Ishikawa (cell line): ENCODE results near the gene PRRC2B.

Experiments
- CEBPB ChIP-seq: IDR thresholded peaks from 2 replicates; pipeline ENCODE4 v1.6.1; 2012
- CREB1 ChIP-seq: IDR thresholded peaks from 2 replicates; pipeline ENCODE4 v1.6.1; 2012; ENCODE audit warnings: low read depth
- EGR1 ChIP-seq: IDR thresholded peaks from 2 replicates; pipeline ENCODE4 v1.6.1; 2012
- EP300 ChIP-seq: IDR thresholded peaks from 2 replicates; pipeline ENCODE4 v1.6.1; 2012; ENCODE audit warnings: borderline replicate concordance
- FOXM1 ChIP-seq: IDR thresholded peaks from 2 replicates; pipeline ENCODE4 v1.6.1; 2012; ENCODE audit warnings: low read depth, borderline replicate concordance
- NFIC ChIP-seq: IDR thresholded peaks from 2 replicates; pipeline ENCODE4 v1.6.1; 2012
- RAD21 ChIP-seq: IDR thresholded peaks from 2 replicates; pipeline ENCODE4 v1.6.1; 2012; ENCODE audit warnings: low read depth
- TAF1 ChIP-seq: IDR thresholded peaks from 2 replicates; pipeline ENCODE4 v1.6.1; 2012; ENCODE audit warnings: low read depth, mild to moderate bottlenecking
- TCF12 ChIP-seq: IDR thresholded peaks from 2 replicates; pipeline ENCODE4 v1.6.1; 2012; ENCODE audit warnings: low read depth
- TEAD4 ChIP-seq: IDR thresholded peaks from 2 replicates; pipeline ENCODE4 v1.6.1; 2012
- YY1 ChIP-seq: IDR thresholded peaks from 2 replicates; pipeline ENCODE4 v1.6.1; 2012; ENCODE audit warnings: low read depth
- ZBTB7A ChIP-seq: IDR thresholded peaks from 2 replicates; pipeline ENCODE4 v1.6.1; 2012; ENCODE audit warnings: low read depth
- TF ChIP-seq, protein P1 (sequence below): IDR thresholded peaks from 2 replicates; pipeline ENCODE4 v1.6.1; 2012
- TF ChIP-seq, protein P2 (sequence below): IDR thresholded peaks from 2 replicates; pipeline ENCODE4 v1.6.1; 2012
- TF ChIP-seq, protein P3 (sequence below): IDR thresholded peaks from 2 replicates; pipeline ENCODE4 v1.6.1; 2012; ENCODE audit warnings: low read depth, mild to moderate bottlenecking

Gene PRRC2B

GRCh38 chr9:131518553-131518952 lies 124.7 kb downstream of the PRRC2B start:
- TF ChIP-seq ZBTB7A, result no peak
- no peak for TF ChIP-seq FOXM1
- TF ChIP-seq RAD21, result no peak
- no peak for TF ChIP-seq EP300
- TF ChIP-seq NFIC, result no peak
- TF ChIP-seq, protein P1, sequence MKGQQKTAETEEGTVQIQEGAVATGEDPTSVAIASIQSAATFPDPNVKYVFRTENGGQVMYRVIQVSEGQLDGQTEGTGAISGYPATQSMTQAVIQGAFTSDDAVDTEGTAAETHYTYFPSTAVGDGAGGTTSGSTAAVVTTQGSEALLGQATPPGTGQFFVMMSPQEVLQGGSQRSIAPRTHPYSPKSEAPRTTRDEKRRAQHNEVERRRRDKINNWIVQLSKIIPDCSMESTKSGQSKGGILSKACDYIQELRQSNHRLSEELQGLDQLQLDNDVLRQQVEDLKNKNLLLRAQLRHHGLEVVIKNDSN, result no peak
- no peak for TF ChIP-seq CEBPB
- TF ChIP-seq, protein P2, sequence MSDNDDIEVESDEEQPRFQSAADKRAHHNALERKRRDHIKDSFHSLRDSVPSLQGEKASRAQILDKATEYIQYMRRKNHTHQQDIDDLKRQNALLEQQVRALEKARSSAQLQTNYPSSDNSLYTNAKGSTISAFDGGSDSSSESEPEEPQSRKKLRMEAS, result no peak
- no peak for TF ChIP-seq CREB1
- no peak for TF ChIP-seq TAF1
- TF ChIP-seq EGR1, result no peak
- no peak for TF ChIP-seq TCF12

GRCh38 chr9:131520503-131520902 lies 126.6 kb downstream of the PRRC2B start:
- TF ChIP-seq RAD21 (no peak), FOXM1 (no peak), CEBPB (no peak), EP300 (no peak)
- TF ChIP-seq, protein P2, result no peak

- TF ChIP-seq, protein P1, result no peak
- TF ChIP-seq CEBPB, result no peak
- TF ChIP-seq NFIC, result no peak
Measured at GRCh38 chr9:131521203-131521602, 127.3 kb downstream of the PRRC2B start.

DNA sequence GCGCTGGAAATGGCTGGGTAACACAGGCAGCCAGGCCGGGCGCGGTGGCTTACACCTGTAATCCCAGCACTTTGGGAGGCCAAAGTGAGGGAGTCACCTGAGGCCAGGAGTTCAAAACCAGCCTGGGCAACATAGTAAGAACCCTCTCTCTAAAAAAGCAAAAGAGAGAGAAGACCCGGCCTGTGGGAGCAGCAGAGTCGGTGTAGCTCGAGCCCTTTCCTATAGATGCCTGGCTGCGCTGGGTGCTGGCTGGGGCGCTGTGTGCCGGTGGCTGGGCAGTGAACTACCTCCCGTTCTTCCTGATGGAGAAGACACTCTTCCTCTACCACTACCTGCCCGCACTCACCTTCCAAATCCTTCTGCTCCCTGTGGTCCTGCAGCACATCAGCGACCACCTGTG lies 127.9 kb downstream of the PRRC2B start:
- TF ChIP-seq CEBPB (no peak), TAF1 (no peak), EP300 (no peak), YY1 (no peak), CREB1 (no peak), FOXM1 (no peak), NFIC (no peak), TCF12 (no peak), EGR1 (no peak), RAD21 (no peak)
- TF ChIP-seq, protein P3, sequence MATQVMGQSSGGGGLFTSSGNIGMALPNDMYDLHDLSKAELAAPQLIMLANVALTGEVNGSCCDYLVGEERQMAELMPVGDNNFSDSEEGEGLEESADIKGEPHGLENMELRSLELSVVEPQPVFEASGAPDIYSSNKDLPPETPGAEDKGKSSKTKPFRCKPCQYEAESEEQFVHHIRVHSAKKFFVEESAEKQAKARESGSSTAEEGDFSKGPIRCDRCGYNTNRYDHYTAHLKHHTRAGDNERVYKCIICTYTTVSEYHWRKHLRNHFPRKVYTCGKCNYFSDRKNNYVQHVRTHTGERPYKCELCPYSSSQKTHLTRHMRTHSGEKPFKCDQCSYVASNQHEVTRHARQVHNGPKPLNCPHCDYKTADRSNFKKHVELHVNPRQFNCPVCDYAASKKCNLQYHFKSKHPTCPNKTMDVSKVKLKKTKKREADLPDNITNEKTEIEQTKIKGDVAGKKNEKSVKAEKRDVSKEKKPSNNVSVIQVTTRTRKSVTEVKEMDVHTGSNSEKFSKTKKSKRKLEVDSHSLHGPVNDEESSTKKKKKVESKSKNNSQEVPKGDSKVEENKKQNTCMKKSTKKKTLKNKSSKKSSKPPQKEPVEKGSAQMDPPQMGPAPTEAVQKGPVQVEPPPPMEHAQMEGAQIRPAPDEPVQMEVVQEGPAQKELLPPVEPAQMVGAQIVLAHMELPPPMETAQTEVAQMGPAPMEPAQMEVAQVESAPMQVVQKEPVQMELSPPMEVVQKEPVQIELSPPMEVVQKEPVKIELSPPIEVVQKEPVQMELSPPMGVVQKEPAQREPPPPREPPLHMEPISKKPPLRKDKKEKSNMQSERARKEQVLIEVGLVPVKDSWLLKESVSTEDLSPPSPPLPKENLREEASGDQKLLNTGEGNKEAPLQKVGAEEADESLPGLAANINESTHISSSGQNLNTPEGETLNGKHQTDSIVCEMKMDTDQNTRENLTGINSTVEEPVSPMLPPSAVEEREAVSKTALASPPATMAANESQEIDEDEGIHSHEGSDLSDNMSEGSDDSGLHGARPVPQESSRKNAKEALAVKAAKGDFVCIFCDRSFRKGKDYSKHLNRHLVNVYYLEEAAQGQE, result no peak
- TF ChIP-seq, protein P1, result no peak
- TF ChIP-seq, protein P2, result no peak

DNA sequence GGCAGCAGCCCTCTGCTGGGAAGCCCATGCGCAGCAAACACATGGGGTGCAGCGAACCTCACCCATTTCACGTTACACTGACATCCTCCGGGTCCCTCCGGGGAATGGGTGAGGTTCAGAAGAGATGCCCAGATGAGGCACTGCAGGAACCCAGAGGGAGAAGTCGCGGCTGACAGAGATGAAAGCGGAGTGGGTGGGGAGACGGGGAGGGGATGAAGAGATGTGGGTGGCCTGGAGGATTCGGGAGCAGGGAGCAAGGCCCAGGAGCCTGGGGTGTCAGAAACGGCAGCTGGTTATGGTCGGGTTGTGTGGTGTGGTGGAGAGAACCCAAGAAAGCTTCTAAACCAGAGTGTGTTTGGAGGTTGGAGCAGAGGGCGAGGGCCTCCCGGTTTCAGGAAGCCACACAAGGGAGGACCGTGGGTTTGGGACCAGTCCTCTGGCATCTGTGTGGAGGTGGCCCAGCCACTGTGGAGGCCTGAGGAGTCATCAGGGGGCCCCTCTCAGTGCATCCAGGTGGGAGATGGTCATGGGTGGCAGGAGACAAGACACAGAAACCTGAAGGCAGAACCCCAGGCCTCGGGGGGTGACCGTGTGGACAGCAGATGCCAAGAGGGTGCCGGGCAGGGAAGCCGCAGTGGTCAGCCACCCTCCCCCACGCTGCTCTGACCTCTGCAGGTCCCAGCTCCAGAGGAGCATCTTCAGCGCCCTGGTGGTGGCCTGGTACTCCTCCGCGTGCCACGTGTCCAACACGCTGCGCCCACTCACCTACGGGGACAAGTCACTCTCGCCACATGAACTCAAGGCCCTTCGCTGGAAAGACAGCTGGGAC lies 128.6 kb downstream of the PRRC2B start:
- TF ChIP-seq EP300 (no peak), CEBPB (no peak), TCF12 (no peak), TAF1 (no peak), TEAD4 (no peak), ZBTB7A (no peak)
- TF ChIP-seq, protein P2, result no peak

GRCh38 chr9:131523086-131523388 lies 129.2 kb downstream of the PRRC2B start:
- TF ChIP-seq EP300, result no peak
- TF ChIP-seq CREB1, result no peak
- no peak for TF ChIP-seq TEAD4
- TF ChIP-seq, protein P1, result no peak
- no peak for TF ChIP-seq RAD21
- no peak for TF ChIP-seq FOXM1
- TF ChIP-seq ZBTB7A, result no peak
- no peak for TF ChIP-seq YY1
- TF ChIP-seq EGR1, result no peak
- TF ChIP-seq TAF1, result no peak
- TF ChIP-seq, protein P2, result no peak
- TF ChIP-seq CEBPB, result no peak
- no peak for TF ChIP-seq TCF12
- TF ChIP-seq NFIC, result no peak
- TF ChIP-seq, protein P3, result no peak
